Lung microvascular endothelial cell (primary cell): Measurements from ENCODE around the gene ARHGAP6. TPM values are rescaled to one million over a fixed set of nuclear protein-coding genes. Genes with fewer than 3 reads are reported as not detected.

ENCODE experiments used
- DNase-seq, 2 donors: peaks; one replicate each; pipeline versions ENCODE4 v3.0.0 to v3.0.0-alpha.2; 2010; ENCODE audit warnings: low read depth in 2 of 2
- total RNA-seq: library from RNA; depleted of rRNA; stranded (reverse); fragments of >200 nt; gene quantifications from 2 replicates; pipeline ENCODE4 v1.2.1, GENCODE V29; 2014

Gene ARHGAP6
- total RNA-seq, 1 donor from 2014 or later: under 0.01 TPM

DNA sequence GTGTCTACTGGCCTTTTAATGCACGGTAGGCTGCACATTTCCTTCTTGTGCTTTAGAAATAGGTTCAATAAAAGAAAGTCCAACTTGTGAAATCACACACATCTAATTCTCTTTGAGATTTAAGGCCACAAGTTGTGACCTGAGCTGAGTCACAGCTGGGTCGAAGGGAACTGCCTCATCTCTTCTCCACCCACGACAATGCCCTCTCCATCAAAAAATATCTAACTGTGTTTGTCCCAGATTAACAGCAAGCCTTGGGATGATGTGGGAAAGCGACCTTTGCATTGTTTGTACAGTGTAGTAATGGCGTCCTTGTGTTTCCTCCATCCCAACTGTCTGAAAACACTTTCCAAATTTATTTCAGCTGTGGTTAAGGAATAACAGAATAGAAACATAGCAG is 203.6 kb downstream of the ARHGAP6 start:
- DNase-seq: peak; percentile 6 to 10

DNA sequence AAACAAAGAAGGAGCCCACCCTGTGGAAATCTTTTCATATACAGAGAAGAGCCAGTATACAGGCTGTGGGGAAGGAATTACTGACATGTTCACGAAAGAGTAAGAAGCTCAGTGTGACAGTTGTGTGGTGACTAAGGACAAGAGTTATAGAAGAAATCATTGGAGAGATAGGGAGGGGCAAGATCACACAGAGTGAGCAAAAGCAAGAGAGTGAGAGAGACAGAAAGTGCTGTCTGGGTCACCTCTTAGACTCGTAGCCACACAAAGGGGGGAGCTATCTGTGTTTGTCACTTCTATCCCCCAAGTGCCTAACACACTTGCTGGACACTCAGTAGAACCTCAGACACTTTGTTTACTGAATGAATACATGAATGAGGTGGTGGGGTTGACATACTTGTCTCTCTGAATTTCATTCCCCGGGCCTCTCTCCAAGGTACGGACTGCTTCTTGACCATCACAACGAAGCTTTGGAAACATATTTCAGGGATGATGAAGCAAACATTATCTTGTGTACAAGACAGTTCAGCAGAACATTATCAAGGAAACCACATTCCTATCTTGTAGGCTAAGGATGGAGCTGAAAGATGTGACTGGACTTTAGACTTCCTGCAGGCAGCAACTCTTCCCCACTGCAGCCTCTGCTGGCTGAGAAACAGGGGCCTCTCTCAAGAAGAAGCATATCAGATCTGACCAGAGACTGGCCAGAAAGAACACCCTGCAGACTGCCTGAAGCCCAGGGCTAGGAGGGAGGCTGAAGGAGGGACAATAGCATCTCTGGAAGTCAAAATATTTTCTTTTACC is 204.3 kb downstream of the ARHGAP6 start:
- no peak for DNase-seq

DNA sequence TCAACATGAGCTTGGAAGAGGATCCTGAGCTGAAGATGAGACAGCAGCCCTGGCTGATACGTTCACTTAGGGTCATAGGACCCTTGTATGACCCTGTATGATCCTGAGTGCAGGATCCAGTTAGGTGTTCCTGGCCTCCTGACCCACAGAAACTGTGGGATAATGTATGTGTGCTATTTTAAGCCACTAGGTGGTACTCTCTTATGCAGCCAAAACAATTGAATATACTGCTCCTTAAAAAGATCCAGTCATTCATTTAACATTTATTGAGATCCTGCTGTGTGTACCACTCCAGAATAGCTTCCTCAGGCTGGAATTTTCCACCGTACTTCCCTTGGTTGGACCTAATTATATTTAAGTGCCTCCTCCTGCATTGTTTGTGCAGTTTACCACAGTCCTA is 205.4 kb downstream of the ARHGAP6 start:
- DNase-seq: no peak

DNA sequence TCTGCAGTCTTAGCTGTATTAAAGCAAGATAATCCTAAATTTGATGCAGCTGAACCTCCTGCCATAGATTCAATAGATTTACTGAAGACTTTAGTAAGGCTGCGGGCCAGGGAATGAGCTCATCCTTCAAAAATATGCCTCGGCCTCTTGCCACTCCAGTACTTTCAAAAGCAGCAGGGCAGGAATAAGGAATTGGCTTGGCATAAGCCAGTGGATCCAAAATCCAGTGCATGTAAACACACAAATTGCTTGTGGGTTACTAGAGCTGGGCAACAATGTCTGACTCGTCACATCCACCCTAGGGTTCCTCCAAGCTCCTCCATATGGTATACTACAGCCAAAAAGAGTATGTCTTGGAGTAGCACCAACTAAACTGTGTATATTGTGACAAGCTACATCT is 207.6 kb downstream of the ARHGAP6 start:
- DNase-seq: no peak

DNA sequence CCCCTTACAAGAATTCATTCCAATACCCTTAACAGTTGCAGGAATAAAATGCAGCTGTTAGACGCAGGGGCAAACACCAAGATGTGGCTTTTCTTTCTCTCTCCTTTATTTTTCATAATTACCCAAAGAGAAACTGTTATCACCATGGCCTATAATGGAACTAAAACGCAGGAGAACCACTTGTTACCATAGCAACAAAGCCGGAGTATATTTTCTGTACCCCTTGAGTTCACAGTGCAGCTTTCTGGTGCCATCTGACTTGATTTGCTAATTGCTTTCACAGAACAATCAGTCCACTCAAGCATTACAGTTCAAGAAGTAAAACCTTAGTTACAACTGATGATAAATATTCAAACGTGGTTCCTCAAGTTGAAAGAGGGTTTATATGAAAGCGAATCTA is 214.6 kb downstream of the ARHGAP6 start:
- no peak for DNase-seq

DNA sequence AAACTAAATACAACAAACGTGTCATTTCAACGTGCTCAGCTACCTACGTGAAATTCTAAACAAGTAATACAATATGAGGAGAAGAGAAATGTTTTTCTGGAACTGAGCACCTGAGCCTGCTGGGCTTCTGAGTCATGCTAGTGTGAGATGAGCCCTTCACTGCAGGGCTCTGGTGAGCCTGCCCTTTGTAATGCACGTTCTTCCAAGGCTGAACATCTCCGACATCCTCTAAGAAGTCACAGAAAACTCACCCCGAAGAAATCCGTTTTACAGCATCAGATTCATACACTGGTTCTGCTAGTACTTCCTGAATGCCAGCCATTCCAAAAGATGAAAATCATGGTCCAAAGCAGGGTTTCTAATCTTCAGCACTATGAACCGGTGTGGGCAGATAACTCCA is 215.4 kb downstream of the ARHGAP6 start:
- DNase-seq: no peak

DNA sequence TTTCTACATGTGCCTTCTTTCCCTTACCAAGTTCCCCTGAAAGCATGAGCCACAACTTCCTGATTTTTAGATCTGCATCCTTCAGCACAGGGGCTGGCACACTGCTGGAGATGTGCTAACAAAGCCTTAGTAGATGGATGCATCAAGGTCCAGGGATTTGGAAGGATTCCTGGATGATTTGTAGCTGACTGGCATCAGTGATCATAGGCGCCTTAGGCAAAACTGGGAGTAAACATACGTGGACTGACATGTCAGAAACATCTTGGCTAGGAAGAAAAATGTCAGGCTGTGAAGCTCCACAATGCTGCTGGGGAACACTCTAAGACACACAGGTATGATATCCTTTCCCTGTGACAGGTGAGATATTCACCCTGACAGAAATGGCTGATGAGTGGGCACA is 216.1 kb downstream of the ARHGAP6 start:
- no peak for DNase-seq

DNA sequence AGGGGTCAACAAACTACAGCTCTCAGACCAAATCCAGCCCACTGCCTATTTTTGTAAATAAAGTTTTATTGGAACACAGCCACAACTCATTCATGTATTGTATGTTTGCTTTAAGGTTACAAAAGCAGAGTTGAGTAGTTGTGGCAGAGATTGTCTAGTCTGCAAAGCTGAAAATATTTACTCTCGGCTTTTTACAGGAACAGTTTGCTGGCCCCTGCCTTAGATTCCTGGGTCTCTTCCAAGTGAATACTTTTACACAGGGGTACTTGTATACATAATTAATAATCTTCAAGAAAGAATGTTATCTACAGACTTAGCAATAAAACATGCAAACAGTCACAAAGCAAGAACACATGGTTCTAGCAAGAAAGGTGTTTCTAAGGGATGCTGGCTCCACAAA is 218.3 kb downstream of the ARHGAP6 start:
- DNase-seq: no peak

DNA sequence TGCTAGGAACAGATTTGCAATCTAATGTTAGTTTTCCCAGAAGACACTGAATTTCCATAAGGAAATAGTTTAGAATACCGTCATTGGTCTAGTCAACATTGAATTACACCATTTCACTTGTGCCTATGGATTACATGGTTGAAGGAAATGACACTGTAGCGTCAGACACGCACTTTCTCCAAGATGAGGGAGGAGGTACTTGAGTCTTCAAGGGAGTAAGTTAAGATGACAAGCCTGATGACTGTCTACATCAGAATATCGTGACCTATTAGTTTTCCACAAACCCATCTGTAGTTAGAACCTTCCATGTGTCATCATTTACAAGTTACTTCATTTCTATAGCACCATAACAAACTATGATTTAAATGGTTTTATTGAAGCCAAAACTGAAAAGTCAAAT is 218.8 kb downstream of the ARHGAP6 start:
- peak in 1 of 2 donors; percentile 17 for DNase-seq

DNA sequence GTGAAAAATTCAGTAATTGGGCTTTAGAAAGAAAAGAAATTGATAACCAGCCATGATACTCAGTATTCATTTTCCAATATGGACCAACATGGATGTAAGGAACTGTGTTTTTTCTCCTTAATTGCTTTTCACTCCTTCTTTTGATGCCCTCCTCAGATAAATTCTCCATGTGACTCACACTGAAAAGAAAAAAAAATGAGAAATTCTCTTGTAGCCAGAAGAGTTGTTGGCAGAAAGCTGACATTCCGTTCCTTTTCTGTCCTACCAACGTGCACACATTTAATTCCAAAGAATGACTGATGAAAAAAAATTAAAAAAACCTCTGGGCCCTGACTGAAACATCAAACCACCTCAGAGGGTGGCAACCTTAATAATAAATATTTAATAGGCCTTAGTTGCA is 219.4 kb downstream of the ARHGAP6 start:
- DNase-seq: no peak

DNA sequence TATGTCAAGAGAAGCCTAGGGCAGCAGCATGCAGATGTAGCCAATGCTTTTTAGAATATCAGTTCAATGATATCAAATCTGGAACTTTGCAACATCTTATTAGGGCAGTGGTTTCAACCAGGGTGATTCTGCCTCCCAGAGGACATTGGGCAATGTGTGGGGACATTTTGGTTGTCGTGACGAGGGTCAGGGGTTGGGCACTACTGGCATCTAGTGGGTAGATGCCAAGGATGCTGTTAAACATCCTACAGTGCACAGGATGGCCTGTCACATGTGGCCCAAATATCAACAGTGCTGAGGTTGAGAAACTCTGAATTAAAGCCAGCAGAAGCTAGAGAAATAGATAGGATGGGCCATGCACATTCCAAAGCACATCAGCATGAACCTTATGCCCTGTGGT is 220.2 kb downstream of the ARHGAP6 start:
- DNase-seq: no peak

DNA sequence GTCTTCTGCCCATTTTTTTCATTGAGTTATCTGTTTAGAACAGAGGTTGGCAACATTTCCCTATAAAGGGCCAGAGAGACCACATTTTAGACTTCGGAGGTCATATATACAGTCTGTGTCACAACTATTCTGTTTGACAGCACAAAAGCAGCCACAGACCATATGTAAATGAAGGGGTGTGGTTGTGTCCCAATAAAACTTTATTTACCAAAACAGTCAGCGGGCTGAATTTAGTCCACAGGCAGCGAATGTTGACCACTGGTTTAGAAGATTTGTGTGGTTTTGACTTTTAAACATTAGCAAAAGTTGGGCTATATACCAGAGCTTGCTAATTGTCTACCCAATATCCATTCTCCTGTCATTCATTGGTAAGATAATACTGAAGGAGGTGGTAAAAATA is 221.7 kb downstream of the ARHGAP6 start:
- DNase-seq: no peak

DNA sequence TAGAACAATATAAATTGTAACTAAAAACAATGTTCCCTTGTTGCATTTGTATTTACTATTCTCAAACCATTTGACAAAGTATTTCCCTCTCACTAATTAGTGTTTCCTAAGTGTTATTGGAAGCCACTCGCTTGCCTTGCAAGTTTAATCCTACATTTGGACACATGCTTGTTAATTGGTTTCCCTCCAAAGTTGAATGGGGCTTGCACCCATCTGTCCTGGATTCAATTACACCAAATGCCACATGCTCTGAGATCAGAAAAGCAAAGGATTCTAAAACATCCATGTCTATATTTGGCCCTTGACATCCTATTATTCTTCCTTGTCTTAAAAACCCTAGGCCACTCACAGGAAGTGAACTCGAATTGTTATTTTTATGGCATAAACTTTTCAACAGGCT is 225.9 kb downstream of the ARHGAP6 start:
- DNase-seq: no peak

DNA sequence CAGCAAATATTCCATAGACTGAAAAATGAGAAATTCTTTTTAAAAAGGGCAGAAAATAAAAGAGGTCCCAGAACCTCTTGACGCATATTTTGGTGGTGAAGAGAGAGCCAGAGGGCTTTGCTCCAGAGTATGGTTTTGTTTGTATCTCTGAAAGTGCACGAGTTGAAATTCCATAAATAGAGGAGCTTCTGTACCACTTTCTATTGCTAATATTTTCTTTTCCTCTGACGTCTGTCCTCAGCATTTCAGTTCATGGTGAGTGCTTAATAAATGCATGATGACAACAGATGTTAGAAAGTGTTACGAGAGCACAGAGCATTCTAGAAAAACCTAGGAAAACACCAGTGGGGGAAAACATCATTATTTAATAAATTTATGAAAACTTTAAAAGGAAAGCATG is 227.0 kb downstream of the ARHGAP6 start:
- DNase-seq: no peak

DNA sequence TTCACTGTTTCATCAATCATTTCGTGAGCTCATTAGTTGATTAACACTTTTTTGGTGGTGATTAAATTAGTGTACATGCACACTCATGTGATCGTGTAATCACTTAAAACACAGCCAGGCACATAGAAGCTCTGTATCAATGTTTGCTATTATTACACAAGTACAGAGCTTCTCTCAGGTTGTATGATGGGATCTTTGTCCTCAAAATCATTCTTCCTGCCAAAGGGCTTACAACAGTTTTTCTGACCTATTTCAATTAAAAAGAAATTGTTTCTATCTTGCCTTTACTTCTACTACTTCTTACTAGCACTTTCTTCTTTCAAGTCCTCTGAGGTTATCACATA is 227.4 kb downstream of the ARHGAP6 start:
- DNase-seq: no peak

DNA sequence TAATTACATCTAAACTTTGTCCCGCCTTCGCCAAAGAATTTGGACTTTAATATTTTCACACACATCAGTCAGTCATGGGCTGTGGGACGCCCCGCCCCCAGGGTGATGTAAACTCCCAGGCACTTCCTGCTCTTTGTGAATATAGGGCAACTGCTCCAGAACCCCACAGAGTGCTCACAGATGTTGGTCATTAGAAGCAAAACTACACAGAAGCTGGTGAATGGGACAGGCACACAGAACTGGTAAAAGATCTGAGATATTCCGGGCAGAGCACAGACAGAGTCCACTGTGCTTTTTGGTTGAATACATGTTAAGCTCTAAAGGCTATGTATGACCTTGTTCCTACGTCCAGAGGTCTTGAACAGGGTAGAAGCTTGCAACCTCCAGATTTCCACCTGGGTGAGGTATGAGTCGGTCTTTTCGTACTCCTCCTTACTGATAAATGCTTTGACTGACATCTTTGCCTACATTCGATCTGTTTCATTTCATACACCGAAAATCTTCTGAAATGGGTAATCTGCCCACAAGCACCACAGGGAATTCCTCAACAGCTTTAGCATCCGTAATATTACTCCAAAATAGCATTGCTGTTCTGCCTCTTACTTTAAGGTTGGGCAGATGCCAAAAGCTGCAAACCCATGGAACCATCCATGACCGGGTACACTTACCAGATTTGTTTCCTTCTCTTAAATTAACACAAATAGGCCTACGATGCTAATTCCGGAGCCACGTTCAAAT is 227.9 kb downstream of the ARHGAP6 start:
- DNase-seq: peak; percentile 20 to 73

DNA sequence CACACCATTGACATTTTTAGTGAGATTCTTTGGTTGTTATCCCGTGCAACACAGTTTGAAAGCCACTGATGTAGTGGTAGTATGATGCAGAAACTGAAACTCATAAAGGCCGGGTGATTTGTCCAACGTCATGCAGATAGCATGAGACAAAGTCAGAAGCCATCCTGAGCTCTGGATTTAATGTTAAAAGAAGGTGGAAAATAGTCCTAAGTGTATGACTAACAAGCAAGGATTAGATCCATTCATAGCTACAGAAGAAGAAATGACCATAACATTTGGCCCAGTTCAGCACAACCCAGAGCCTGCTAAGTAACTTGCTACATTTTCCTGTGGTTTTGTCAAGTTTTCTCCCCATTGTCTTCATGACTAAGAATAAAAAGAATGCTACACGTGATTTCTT is 230.2 kb downstream of the ARHGAP6 start:
- DNase-seq: peak in 1 of 2 donors; percentile 73

DNA sequence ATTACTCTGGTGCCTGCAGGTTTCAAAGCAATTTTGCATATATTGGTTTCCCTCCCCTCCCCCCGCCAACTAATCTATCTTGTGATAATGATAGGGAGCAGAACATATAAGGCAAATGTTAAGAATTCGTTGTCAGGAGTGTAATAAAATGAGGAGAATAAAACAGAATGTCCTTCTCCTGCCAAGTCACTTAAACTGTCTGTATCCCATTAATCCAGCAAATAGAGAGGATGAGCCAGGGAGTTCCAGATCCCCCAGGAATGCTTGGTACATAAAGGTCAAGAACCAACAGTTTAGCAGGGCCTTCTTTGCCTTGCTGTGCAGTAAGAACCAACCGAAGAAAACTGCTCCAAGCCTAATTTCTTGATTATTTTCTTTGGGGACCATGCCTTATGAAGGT is 231.1 kb downstream of the ARHGAP6 start:
- no peak for DNase-seq

DNA sequence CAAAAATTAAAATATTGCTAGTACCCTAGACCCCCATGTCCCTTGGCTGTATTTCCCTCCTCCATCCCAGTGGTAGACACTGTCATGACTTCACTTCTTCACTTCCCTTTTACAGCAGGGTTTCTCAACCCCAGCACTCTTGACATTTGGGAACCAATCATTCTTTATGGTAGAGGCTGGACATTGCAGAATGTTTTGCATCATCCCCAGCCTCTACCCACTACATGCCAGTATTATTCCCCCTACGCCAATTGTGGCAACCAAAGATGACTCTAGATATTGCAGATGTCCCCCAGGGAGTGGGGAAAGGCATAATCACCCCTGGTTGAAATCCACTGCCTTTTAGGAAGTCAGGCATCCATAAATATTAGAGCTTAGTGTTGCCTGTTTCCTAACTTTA is 233.9 kb downstream of the ARHGAP6 start:
- no peak for DNase-seq

DNA sequence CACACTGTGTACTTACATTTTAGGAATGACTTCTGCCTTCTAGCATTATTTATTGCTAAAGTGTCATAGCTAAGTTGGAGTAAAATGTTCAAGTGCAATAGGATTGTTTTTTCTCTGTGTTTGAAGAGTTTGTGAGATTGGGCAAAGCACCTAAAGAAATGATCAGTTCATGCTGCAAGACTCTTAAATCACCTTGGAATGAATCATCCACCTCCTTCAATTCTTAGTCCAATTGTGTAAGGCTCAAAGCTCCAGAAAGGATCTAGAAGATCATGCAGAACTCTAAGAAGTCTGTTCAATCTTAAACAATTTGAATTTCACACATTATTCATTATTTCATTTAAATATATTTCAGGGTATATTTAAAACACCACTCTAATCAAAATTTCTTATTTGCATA is 235.4 kb downstream of the ARHGAP6 start:
- no peak for DNase-seq

DNA sequence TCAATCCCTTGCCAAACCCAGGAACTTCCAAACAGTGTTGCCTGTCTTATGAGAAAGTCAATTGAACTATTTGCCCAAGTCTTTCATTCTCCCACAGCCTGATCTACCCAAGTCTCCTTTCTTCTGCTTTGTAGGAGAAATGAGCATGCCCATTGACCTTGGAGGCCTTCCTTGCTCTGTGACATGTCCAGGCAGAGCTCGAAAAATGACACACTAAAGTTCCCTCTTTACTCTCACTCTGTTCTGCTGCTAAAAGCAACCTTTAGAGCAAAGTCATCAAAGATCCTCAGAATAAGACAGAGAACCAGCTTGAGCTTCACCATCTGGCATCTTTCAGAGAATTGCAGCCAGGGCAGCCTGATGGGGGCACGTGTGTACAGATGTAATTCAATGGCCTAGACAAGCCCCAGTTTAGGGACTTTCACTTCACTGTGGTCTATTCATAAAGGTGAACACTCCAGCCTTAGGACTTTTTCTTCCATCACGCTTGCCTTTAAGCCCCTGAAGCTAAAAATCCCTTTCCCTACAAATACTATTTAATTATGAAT is 236.1 kb downstream of the ARHGAP6 start:
- DNase-seq: no peak

DNA sequence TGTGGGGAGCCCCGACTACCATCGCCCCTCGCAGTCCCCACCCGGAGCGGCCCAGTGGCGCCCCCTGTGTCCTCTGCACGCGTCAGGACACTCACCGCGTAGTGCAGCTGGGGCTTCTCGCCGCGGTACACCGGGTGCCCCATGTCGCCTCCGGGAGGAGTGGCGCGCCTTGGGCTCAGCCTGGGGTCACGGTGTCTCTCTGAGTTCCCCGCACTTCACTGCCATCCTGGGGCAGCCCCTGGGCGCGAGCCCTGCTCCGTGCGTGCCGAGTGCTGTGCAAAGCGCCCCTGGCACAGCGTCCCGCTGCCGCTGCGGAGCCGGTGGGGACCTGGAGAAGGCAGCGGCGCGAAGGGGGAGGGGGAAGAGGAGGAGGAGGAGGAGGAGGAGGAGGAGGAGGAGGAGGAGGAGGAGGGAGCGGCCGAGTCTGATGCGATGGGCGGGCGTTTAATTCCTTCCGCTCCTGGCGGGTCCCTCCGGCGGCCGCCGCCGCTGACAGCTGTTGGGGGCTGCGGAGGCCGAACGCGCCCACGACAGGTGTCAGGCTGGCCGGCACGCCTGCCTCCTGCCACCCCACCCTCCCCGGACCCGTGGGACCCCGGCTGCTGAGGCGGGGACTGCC is 238.2 kb downstream of the ARHGAP6 start:
- peak; percentile 8 to 22 for DNase-seq
